Neural cell (in vitro differentiated cells): ENCODE data around the gene DROSHA. TPM values are rescaled to one million over a fixed set of nuclear protein-coding genes. Genes with fewer than 3 reads are reported as not detected.

Source experiments
- H2AFZ ChIP-seq: fragments of 200-600, 300-800 bp; sonication (generic), shearing (Covaris generic); 2 replicates; pipeline ENCODE4 v1.6.0; 2014; ENCODE audit warnings: low read depth, mild to moderate bottlenecking, antibody characterized with exemption, low read length, moderate library complexity
- H3F3A ChIP-seq: fragments of 200-600 bp; shearing (Covaris generic); 2 replicates; pipeline ENCODE4 v1.6.1; 2016; ENCODE audit warnings: mild to moderate bottlenecking, moderate library complexity, mixed read lengths, antibody characterized with exemption, low read length; ENCODE audit not compliant: insufficient read depth, poor library complexity, severe bottlenecking
- H3K27ac ChIP-seq: fragments of 200-600, 300-800 bp; sonication (generic), shearing (Covaris generic); 2 replicates; pipeline ENCODE4 v1.5.1; 2014; ENCODE audit warnings: mild to moderate bottlenecking, low read length, moderate library complexity
- H3K27me3 ChIP-seq: fragments of 300-800, 200-600 bp; sonication (generic), shearing (Covaris generic); 2 replicates; pipeline ENCODE4 v1.6.0; 2014; ENCODE audit warnings: mild to moderate bottlenecking, low read depth, low read length, moderate library complexity; ENCODE audit not compliant: insufficient read depth
- H3K36me3 ChIP-seq: fragments of 300-800, 200-600 bp; sonication (generic), shearing (Covaris generic); 2 replicates; pipeline ENCODE4 v1.5.1; 2014; ENCODE audit warnings: mild to moderate bottlenecking, antibody characterized with exemption, low read length, moderate library complexity; ENCODE audit not compliant: insufficient read depth
- H3K4me2 ChIP-seq: fragments of 300-800, 200-600 bp; sonication (generic), shearing (Covaris generic); 2 replicates; pipeline ENCODE4 v1.6.0; 2014; ENCODE audit warnings: mild to moderate bottlenecking, low read length
- H3K4me3 ChIP-seq: fragments of 300-800, 200-600 bp; sonication (generic), shearing (Covaris generic); 2 replicates; pipeline ENCODE4 v1.5.1; 2014; ENCODE audit warnings: mild to moderate bottlenecking, low read length, moderate library complexity
- H3K79me2 ChIP-seq: fragments of 200-600 bp; shearing (Covaris generic); replicated peaks from 2 replicates; pipeline ENCODE4 v1.6.0; 2014; ENCODE audit warnings: mild to moderate bottlenecking, low read length, moderate library complexity; ENCODE audit not compliant: insufficient read depth
- H3K9ac ChIP-seq: fragments of 300-800, 200-600 bp; sonication (generic), shearing (Covaris generic); 2 replicates; pipeline ENCODE4 v1.6.1; 2016; ENCODE audit warnings: mild to moderate bottlenecking, low read length, mixed read lengths
- H3K9me2 ChIP-seq: fragments of 200-600 bp; shearing (Covaris generic); 2 replicates; pipeline ENCODE4 v1.6.1; 2016; ENCODE audit warnings: mild to moderate bottlenecking, low read length, mixed read lengths; ENCODE audit not compliant: insufficient read depth
- H3K9me3 ChIP-seq: fragments of 200-600, 300-800 bp; sonication (generic), shearing (Covaris generic); 2 replicates; pipeline ENCODE4 v1.6.1; 2016; ENCODE audit warnings: mild to moderate bottlenecking, mixed run types, low read length, moderate library complexity, mixed read lengths
- H4K20me1 ChIP-seq: fragments of 200-600 bp; shearing (Covaris generic); 2 replicates; pipeline ENCODE4 v1.6.1; 2016; ENCODE audit warnings: mild to moderate bottlenecking, mixed run types; ENCODE audit not compliant: insufficient read depth
- EP300 ChIP-seq: fragments of 450-650 bp; conservative IDR thresholded peaks from 2 replicates; pipeline ENCODE4 v1.6.1; 2014; ENCODE audit warnings: antibody characterized with exemption, mild to moderate bottlenecking, moderate library complexity; ENCODE audit not compliant: poor library complexity, severe bottlenecking
- EZH2 ChIP-seq: fragments of 200-600, 300-800 bp; shearing (Covaris generic), sonication (generic); IDR thresholded peaks from 2 replicates; pipeline ENCODE4 v1.6.1; 2014; ENCODE audit warnings: antibody characterized with exemption, low read length, borderline replicate concordance, mild to moderate bottlenecking; ENCODE audit not compliant: insufficient read depth, poor library complexity, severe bottlenecking
- MXI1 ChIP-seq: fragments of 450-650 bp; conservative IDR thresholded peaks from 2 replicates; pipeline ENCODE4 v1.6.1; 2014; ENCODE audit warnings: antibody characterized with exemption, mild to moderate bottlenecking; ENCODE audit not compliant: poor library complexity, severe bottlenecking
- POLR2AphosphoS5 ChIP-seq: IDR thresholded peaks from 2 replicates; pipeline ENCODE4 v1.6.1; 2012
- RAD21 ChIP-seq: fragments of 450-650 bp; conservative IDR thresholded peaks from 2 replicates; pipeline ENCODE4 v1.6.1; 2014; ENCODE audit warnings: antibody characterized with exemption, mild to moderate bottlenecking, moderate library complexity
- SMC3 ChIP-seq: fragments of 450-650 bp; conservative IDR thresholded peaks from 2 replicates; pipeline ENCODE4 v1.6.1; 2014; ENCODE audit warnings: antibody characterized with exemption, mild to moderate bottlenecking, moderate library complexity; ENCODE audit not compliant: poor library complexity
- TAF1 ChIP-seq: IDR thresholded peaks from 2 replicates; pipeline ENCODE4 v1.6.1; 2012; ENCODE audit warnings: low read depth
- polyA plus RNA-seq: library from polyadenylated mRNA; depleted of rRNA; stranded (reverse); fragments of >200 nt; gene quantifications from 2 replicates; pipeline ENCODE4 v1.2.3, GENCODE V29; 2014
- TF ChIP-seq, protein P1 (sequence below): IDR thresholded peaks from 2 replicates; pipeline ENCODE4 v1.6.1; 2012; ENCODE audit warnings: borderline replicate concordance
- TF ChIP-seq, protein P2 (sequence below): fragments of 450-650 bp; IDR thresholded peaks from 2 replicates; pipeline ENCODE4 v1.5.1; 2014; ENCODE audit warnings: antibody characterized with exemption, mild to moderate bottlenecking, moderate library complexity; ENCODE audit not compliant: poor library complexity, severe bottlenecking

The DROSHA gene
- polyA plus RNA-seq, 1 donor from 2014 or later: 88.5 TPM

DNA sequence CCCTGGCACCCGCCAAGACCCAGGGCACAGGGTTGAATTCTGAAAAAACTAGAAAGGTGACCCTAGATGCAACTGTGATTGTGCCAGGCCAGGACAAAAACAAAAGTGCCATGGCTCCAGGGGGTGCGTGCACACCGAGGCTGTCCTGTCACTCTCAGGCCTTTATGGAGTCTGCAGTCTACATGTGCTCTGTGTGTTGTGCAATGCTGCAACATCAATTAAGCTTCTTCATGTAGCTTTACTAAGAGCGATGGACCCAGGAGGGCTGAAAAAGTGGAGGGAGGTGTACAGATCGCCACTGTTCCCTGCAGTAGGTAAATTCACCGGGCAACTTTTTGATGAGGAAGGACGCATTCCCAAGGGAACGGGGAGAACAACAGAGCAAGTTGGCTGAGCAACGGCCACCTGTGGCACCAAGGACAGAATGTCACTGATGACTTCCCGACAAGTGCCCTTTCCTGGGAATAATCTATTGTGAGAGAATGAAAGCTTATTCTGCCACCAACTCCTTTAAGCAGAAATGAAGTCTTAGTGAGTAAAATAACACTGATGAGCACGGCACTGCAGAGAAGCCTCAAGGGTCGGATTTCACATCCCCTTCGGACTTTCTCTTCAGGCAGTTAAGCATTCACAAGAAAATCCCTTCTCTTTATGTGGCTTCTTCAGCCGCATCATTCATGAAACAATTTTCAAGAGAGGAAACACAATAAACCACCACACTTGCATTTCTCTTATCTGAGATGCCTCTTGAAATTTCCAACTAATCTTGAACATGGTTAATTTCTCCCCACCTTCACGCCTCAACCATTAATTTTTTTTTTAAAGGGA lies 149.6 kb downstream of the DROSHA start:
- Histone ChIP-seq H3K9me2 (no peaks in the 10 kb centered on the region), H3K9me3 (no peaks in the 10 kb centered on the region), H3K79me2 (no peaks in the 10 kb centered on the region), H3K27me3 (no peaks in the 10 kb centered on the region), H3K27ac (no peak overlapping the region), H3K36me3 (no peaks in the 10 kb centered on the region), H3K9ac (no peak overlapping the region), H3F3A (no peaks in the 10 kb centered on the region), H3K4me2 (no peak overlapping the region), H3K4me3 (no peak overlapping the region), H4K20me1 (no peaks in the 10 kb centered on the region), H2AFZ (no peak overlapping the region)
- TF ChIP-seq, protein P1, sequence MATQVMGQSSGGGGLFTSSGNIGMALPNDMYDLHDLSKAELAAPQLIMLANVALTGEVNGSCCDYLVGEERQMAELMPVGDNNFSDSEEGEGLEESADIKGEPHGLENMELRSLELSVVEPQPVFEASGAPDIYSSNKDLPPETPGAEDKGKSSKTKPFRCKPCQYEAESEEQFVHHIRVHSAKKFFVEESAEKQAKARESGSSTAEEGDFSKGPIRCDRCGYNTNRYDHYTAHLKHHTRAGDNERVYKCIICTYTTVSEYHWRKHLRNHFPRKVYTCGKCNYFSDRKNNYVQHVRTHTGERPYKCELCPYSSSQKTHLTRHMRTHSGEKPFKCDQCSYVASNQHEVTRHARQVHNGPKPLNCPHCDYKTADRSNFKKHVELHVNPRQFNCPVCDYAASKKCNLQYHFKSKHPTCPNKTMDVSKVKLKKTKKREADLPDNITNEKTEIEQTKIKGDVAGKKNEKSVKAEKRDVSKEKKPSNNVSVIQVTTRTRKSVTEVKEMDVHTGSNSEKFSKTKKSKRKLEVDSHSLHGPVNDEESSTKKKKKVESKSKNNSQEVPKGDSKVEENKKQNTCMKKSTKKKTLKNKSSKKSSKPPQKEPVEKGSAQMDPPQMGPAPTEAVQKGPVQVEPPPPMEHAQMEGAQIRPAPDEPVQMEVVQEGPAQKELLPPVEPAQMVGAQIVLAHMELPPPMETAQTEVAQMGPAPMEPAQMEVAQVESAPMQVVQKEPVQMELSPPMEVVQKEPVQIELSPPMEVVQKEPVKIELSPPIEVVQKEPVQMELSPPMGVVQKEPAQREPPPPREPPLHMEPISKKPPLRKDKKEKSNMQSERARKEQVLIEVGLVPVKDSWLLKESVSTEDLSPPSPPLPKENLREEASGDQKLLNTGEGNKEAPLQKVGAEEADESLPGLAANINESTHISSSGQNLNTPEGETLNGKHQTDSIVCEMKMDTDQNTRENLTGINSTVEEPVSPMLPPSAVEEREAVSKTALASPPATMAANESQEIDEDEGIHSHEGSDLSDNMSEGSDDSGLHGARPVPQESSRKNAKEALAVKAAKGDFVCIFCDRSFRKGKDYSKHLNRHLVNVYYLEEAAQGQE: no peak
- TF ChIP-seq RAD21 (no peak), SMC3 (no peak), TAF1 (no peak), EZH2 (no peak), EP300 (no peak), MXI1 (no peak), POLR2AphosphoS5 (no peak)
- TF ChIP-seq, protein P2, sequence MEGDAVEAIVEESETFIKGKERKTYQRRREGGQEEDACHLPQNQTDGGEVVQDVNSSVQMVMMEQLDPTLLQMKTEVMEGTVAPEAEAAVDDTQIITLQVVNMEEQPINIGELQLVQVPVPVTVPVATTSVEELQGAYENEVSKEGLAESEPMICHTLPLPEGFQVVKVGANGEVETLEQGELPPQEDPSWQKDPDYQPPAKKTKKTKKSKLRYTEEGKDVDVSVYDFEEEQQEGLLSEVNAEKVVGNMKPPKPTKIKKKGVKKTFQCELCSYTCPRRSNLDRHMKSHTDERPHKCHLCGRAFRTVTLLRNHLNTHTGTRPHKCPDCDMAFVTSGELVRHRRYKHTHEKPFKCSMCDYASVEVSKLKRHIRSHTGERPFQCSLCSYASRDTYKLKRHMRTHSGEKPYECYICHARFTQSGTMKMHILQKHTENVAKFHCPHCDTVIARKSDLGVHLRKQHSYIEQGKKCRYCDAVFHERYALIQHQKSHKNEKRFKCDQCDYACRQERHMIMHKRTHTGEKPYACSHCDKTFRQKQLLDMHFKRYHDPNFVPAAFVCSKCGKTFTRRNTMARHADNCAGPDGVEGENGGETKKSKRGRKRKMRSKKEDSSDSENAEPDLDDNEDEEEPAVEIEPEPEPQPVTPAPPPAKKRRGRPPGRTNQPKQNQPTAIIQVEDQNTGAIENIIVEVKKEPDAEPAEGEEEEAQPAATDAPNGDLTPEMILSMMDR: no peak

DNA sequence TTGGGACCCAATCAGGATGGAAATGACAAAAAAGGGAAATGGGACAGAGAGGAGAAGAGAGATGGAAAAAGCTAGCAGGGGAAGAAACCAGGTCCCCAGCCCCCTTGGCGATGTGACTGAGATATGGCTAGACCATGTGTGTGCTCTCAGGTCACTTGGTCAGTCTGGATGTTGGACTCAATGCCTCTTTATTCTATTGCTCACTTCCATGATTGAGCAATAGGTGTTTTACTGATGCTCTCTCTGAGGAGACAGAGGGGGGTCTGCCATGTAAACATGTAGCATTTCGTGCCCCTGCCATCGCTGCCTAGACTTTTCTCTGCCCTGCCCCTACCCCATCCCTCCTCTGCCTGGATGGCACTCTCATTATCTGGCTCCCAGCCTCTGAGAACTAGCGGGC lies 150.6 kb downstream of the DROSHA start:
- Histone ChIP-seq H2AFZ (no peak overlapping the region), H3K4me2 (no peak overlapping the region)

More for the DNA sequence above, 150.6 kb downstream of the DROSHA start:
- Histone ChIP-seq H3K79me2 (no peaks in the 10 kb centered on the region), H3K9me2 (no peaks in the 10 kb centered on the region), H4K20me1 (no peaks in the 10 kb centered on the region), H3K9ac (no peak overlapping the region), H3K27me3 (no peaks in the 10 kb centered on the region), H3K27ac (no peak overlapping the region), H3K4me3 (no peak overlapping the region), H3F3A (no peaks in the 10 kb centered on the region), H3K9me3 (no peaks in the 10 kb centered on the region), H3K36me3 (no peaks in the 10 kb centered on the region)
- TF ChIP-seq, protein P1: no peak
- TF ChIP-seq POLR2AphosphoS5 (no peak), RAD21 (no peak), SMC3 (no peak), EP300 (no peak), EZH2 (no peak), TAF1 (no peak), MXI1 (no peak)
- TF ChIP-seq, protein P2: no peak
